Femur (tissue), 1 donor: ENCODE results near the gene SMAD6.

ENCODE experiments used
- DNase-seq: peaks from one replicate; pipeline ENCODE4 v3.0.0-alpha.2; 2017

Gene SMAD6

GRCh38 chr15:66777596-66778313 is 75.7 kb downstream of the SMAD6 start:
- DNase-seq = no peak

GRCh38 chr15:66778314-66778665 is 76.3 kb downstream of the SMAD6 start:
- DNase-seq = no peak

- DNase-seq = no peak
Measured at GRCh38 chr15:66778716-66779115, 76.7 kb downstream of the SMAD6 start.

- no peak for DNase-seq
Measured at GRCh38 chr15:66779331-66780009, 77.4 kb downstream of the SMAD6 start.

DNA sequence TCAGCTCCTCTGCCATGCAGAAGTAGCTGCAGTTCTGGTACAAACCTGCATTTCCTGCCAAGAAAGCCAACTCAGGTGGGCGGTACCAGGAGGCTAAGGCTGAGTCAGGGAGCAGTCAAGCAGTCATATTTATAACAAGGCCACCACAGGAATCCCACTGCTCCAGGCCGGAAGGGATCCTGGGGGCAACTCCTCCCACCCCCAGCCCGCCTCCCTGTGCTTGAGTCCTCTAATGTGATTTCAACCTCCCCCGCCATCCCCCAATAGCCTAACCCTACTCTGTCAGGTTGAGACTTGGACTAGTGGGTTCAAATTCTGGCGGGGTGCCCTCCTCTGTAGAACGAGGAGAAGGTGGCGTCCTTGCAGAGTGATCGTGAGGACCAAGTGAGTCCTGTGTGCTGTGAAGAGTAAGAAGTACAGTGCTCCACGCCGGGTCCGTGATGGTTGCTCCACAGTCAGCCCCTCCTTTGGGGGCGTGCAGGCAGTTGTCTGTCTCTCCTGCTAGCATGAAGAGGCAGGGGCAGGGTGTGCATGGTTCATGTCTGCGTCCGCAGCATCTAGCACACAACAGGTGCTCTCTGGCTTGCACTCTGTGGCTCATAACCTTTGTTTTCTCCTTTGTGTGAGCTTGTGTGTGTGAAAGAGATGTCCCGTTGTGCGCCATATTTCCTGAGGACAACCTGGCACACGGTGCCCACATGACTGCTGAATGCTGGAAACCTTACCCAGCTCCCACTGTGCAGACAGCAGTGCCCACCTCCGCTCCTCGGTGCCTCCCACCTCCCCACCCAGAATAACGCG is 78.3 kb downstream of the SMAD6 start:
- DNase-seq = no peak

- no peak for DNase-seq
Measured at GRCh38 chr15:66780973-66781718, 79.1 kb downstream of the SMAD6 start.

- peak; percentile 17 for DNase-seq
Measured at GRCh38 chr15:66782785-66783184, 80.7 kb downstream of the SMAD6 start.

GRCh38 chr15:66783314-66783713 is 81.3 kb downstream of the SMAD6 start:
- DNase-seq = no peak

DNA sequence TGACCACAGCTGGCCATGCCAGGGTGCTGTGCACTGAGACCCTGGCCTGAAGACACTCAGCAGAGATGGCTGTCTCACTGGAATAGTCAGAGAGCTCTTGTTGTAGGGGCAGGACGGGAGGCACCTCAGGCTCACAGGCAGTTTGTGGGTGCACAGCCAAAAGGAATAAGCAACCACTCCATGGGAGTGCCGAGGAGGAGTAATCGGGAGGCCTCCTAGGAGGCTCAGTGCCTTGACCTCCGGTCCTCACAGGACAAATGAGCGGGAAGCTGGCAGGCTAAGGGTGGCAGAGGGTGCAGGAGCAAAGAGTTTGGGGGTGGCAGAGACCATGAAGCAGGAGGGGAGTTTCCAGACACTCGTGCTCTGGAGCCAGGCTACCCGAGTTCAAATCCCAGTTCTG is 81.7 kb downstream of the SMAD6 start:
- peak; percentile 14 for DNase-seq

DNA sequence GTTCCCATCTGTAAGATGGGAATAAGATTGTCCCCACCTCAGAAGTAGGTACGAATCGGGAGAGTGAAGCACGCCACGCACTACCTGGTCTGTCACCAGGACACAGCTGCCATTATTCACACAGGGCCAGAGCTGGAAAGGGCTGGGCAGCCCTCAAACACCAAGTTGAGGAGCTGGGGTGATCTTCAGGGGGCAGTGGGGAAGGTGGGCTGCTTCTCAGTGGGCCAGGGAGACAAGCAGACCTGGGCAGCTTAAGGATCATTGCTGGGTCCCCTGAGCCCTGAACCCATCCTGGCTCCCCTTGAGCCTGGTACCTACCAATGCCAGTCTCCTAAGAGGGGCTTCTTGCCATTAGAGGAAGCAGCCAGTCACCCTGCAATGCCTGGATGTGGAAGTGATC is 82.1 kb downstream of the SMAD6 start:
- no peak for DNase-seq

DNA sequence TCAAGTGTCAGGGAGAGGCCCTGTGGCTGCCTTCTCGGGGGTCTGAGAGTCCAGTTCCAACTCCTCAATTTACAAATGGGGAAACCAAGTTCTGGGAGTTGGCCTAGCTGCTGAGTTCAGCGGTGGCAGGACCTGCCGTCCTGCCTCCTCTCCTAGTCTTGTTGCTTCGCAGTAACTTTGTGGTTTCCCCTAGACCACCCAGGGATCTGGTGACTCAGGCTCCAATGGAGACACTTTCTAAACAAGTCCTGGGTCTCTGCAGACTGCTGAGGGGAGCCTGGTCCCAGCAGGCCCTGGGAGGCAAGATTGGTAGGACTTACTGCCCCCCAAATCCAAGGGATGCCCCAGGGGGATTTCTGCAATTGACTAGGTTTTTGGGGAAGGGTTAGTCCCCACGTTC is 83.6 kb downstream of the SMAD6 start:
- no peak for DNase-seq

- no peak for DNase-seq
Measured at GRCh38 chr15:66786222-66786621, 84.2 kb downstream of the SMAD6 start.

GRCh38 chr15:66786708-66787488 is 84.9 kb downstream of the SMAD6 start:
- no peak for DNase-seq

GRCh38 chr15:66787489-66787871 is 85.4 kb downstream of the SMAD6 start:
- DNase-seq = no peak

- DNase-seq = no peak
Measured at GRCh38 chr15:66788024-66788423, 86.0 kb downstream of the SMAD6 start.

- peak; percentile 69 for DNase-seq
Measured at GRCh38 chr15:66789029-66790025, 87.3 kb downstream of the SMAD6 start.

DNA sequence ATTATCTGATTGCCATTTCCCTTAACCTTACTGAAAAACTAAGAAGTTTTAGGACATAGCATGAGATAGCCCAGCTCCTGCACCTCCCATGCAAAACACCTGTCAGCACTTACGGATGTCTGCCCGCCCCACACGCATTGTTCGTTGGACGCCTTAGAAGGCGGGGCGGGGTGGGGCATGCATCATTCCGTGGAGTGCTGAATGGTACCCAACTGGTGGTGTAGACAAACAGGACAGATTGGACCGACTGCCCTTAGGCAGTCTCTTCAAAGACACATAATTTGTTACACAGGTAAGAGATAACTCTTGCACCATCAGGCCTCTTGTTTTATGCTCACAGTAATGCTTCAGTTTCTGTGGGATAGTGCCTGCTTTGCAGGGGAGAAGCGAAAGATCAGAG is 93.8 kb downstream of the SMAD6 start:
- DNase-seq = no peak

GRCh38 chr15:66796343-66796742 is 94.3 kb downstream of the SMAD6 start:
- DNase-seq = no peak

GRCh38 chr15:66797921-66798320 is 95.9 kb downstream of the SMAD6 start:
- DNase-seq = no peak

DNA sequence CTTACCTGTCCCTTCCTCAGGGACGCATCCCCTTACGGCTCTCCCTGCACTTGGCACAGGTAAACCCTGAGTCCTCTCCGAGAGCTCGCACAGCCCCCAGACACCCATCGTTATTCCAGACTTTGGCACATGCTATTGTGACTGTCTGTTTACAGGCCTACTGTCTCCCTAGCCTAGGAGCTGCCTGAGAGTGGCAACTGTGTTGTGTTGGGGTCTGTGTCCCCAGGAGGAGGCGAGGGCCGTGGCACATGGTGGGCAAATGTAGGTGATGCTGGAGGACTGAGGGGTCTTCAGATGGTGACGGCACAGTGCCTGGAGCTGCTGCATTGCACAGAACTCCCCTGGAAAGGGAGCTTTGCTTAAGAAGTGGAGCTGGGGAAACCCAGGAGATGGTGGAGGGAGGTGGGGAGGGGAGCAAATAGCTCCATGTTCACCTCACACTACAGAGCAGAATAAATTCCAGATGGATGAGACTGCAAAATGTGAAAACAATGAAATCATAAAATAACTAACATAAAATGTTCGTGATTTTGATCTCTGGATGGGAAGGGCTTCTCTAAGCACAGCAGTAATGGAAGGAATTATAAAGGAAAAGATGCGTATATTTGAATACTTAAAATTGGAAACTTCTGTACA is 96.5 kb downstream of the SMAD6 start:
- no peak for DNase-seq

GRCh38 chr15:66799242-66799641 is 97.2 kb downstream of the SMAD6 start:
- DNase-seq = no peak
